Measurements from ENCODE around the gene FGF14.

Gene FGF14

GRCh38 chr13:102401766-102402165 is at the start of gene FGF14:
FGF14 (minus strand) TSS chr13:102402048.
- no peak for DNase-seq

- no peak for DNase-seq
Observed at GRCh38 chr13:102443249-102443648, 41.4 kb upstream of the FGF14 start.

- DNase-seq = no peak
Observed at GRCh38 chr13:102441085-102441484, 39.2 kb upstream of the FGF14 start.

- DNase-seq = no peak
Observed at GRCh38 chr13:102440259-102440936, 38.5 kb upstream of the FGF14 start.

GRCh38 chr13:102422690-102423089 is 20.8 kb upstream of the FGF14 start:
- DNase-seq = no peak

- DNase-seq = no peak
Observed at GRCh38 chr13:102405499-102406100, 3.8 kb upstream of the FGF14 start.

- DNase-seq = peak; percentile 21
Observed at GRCh38 chr13:102402290-102402689, 442 bp upstream of the FGF14 start.

- no peak for DNase-seq
Observed at GRCh38 chr13:102401265-102401664, 583 bp downstream of the FGF14 start.

- DNase-seq = peak; percentile 3
Observed at GRCh38 chr13:102400675-102401145, 1.1 kb downstream of the FGF14 start.

- peak; percentile 9 for DNase-seq
Observed at GRCh38 chr13:102399791-102400674, 1.8 kb downstream of the FGF14 start.

- DNase-seq = no peak
Observed at GRCh38 chr13:102395939-102396338, 5.9 kb downstream of the FGF14 start.

GRCh38 chr13:102395174-102395573 is 6.7 kb downstream of the FGF14 start:
- DNase-seq = no peak

GRCh38 chr13:102394158-102395053 is 7.4 kb downstream of the FGF14 start:
- DNase-seq = peak; percentile 97

GRCh38 chr13:102392481-102393209 is 9.2 kb downstream of the FGF14 start:
- peak; percentile 2 for DNase-seq

GRCh38 chr13:102386461-102386860 is 15.4 kb downstream of the FGF14 start:
- no peak for DNase-seq

- no peak for DNase-seq
Observed at GRCh38 chr13:102380012-102380411, 21.8 kb downstream of the FGF14 start.

- DNase-seq = no peak
Observed at GRCh38 chr13:102376318-102376717, 25.5 kb downstream of the FGF14 start.

GRCh38 chr13:102374726-102375125 is 27.1 kb downstream of the FGF14 start:
- DNase-seq = no peak

GRCh38 chr13:102374233-102374632 is 27.6 kb downstream of the FGF14 start:
- no peak for DNase-seq

- DNase-seq = no peak
Observed at GRCh38 chr13:102373221-102373620, 28.6 kb downstream of the FGF14 start.

GRCh38 chr13:102369302-102369701 is 32.5 kb downstream of the FGF14 start:
- DNase-seq = no peak

- no peak for DNase-seq
Observed at GRCh38 chr13:102367836-102368235, 34.0 kb downstream of the FGF14 start.
